ENCODE data around the gene GNG5. TPM values are rescaled to one million over a fixed set of nuclear protein-coding genes. Genes with fewer than 3 reads are reported as not detected.
"Not testable (repeated sequence)": the region's sequence is repeated elsewhere in the genome, so short reads cannot be mapped to it uniquely, and the experiment has no call there.

Gene GNG5
- total and polyA plus RNA-seq, 2 experiments from 2014 or later: 131 to 573 TPM

- peaks cover 34% of the 10 kb centered on the region for H3K79me2 ChIP-seq
- no peaks in the 10 kb centered on the region for H3K36me3 ChIP-seq (replicated peaks; ENCODE audit: insufficient read depth, low read depth)
- H3K9me2 ChIP-seq (replicated peaks; ENCODE audit: insufficient read depth): no peaks in the 10 kb centered on the region
- H2AFZ ChIP-seq: no peak overlapping the region
- no peaks in the 10 kb centered on the region for H3K9me3 ChIP-seq (ENCODE audit: low read depth)
- WGBS (ENCODE audit: low lambda C conversion rate, missing lambda C conversion rate): 100% methylated on average over 1 of the region's 1 CpG
- no peak overlapping the region for H3K27ac ChIP-seq
- H3K4me1 ChIP-seq (ENCODE audit: insufficient read depth): peaks cover 10% of the 10 kb centered on the region
- H3K4me2 ChIP-seq: no peak overlapping the region
- no peak for TF ChIP-seq EZH2 (IDR thresholded peaks at IDR 0.05; ENCODE audit: borderline replicate concordance)
- no peak for TF ChIP-seq EZH2phosphoT487 (IDR thresholded peaks at IDR 0.05; ENCODE audit: low read depth, severe bottlenecking, unreplicated experiment)
- no peak for TF ChIP-seq CTCF (IDR thresholded peaks at IDR 0.05; ENCODE audit: poor library complexity)
- peaks cover 14% of the 10 kb centered on the region for H4K20me1 ChIP-seq (ENCODE audit: insufficient read depth, poor library complexity, severe bottlenecking)
- H3K4me3 ChIP-seq: no peak overlapping the region
- DNase-seq (ENCODE audit: low spot score): no peak
- H3K27me3 ChIP-seq: no peaks in the 10 kb centered on the region
These were observed 2.1 kb upstream of the GNG5 start for GRCh38 chr1:84508510-84508909.

GRCh38 chr1:84507887-84508286, 1.5 kb upstream of the GNG5 start:
- not testable (repeated sequence) for DNase-seq (ENCODE audit: low spot score); H3K9me3 ChIP-seq (ENCODE audit: low read depth); H3K4me3 ChIP-seq; H3K36me3 ChIP-seq (replicated peaks; ENCODE audit: insufficient read depth, low read depth); H2AFZ ChIP-seq; H3K9me2 ChIP-seq (replicated peaks; ENCODE audit: insufficient read depth); H3K27me3 ChIP-seq
- Histone ChIP-seq H3K4me1 (ENCODE audit: insufficient read depth) (peaks cover 15% of the 10 kb centered on the region), H3K27ac (peak overlapping the region; percentile 98), H3K79me2 (peaks cover 40% of the 10 kb centered on the region), H3K4me2 (peak overlapping the region; percentile 84), H4K20me1 (ENCODE audit: insufficient read depth, poor library complexity, severe bottlenecking) (peaks cover 20% of the 10 kb centered on the region)
- WGBS (ENCODE audit: low lambda C conversion rate, missing lambda C conversion rate): 95% methylated on average over 14 of the region's 14 CpGs

- 16% methylated on average over 26 of the region's 26 CpGs for WGBS (ENCODE audit: low lambda C conversion rate, missing lambda C conversion rate)
- peak overlapping the region; percentile 98 for H3K27ac ChIP-seq
- no peaks in the 10 kb centered on the region for H3K9me2 ChIP-seq (replicated peaks; ENCODE audit: insufficient read depth)
- peaks cover 20% of the 10 kb centered on the region for H3K4me1 ChIP-seq (ENCODE audit: insufficient read depth)
- no peaks in the 10 kb centered on the region for H3K27me3 ChIP-seq
- H4K20me1 ChIP-seq (ENCODE audit: insufficient read depth, poor library complexity, severe bottlenecking): peaks cover 30% of the 10 kb centered on the region
- no peaks in the 10 kb centered on the region for H3K36me3 ChIP-seq (replicated peaks; ENCODE audit: insufficient read depth, low read depth)
- H3K9me3 ChIP-seq (ENCODE audit: low read depth): no peaks in the 10 kb centered on the region
- H3K4me3 ChIP-seq: peak overlapping the region; percentile 79
- peaks cover 50% of the 10 kb centered on the region for H3K79me2 ChIP-seq
- DNase-seq (ENCODE audit: low spot score): no peak
- H2AFZ ChIP-seq: peak overlapping the region; percentile 69
- H3K4me2 ChIP-seq: peak overlapping the region; percentile 84
- TF ChIP-seq CTCF (IDR thresholded peaks at IDR 0.05; ENCODE audit: poor library complexity) (no peak), EZH2phosphoT487 (IDR thresholded peaks at IDR 0.05; ENCODE audit: low read depth, severe bottlenecking, unreplicated experiment) (no peak), EZH2 (IDR thresholded peaks at IDR 0.05; ENCODE audit: borderline replicate concordance) (no peak)
These were observed 510 bp upstream of the GNG5 start for GRCh38 chr1:84506729-84507453.

GRCh38 chr1:84505493-84506001, 834 bp downstream of the GNG5 start:
- Histone ChIP-seq H3K4me3 (peak overlapping the region; percentile 95), H3K4me2 (peak overlapping the region; percentile 83), H3K4me1 (ENCODE audit: insufficient read depth) (peaks cover 20% of the 10 kb centered on the region), H2AFZ (peak overlapping the region; percentile 57), H3K27ac (peak overlapping the region; percentile 98), H3K36me3 (replicated peaks; ENCODE audit: insufficient read depth, low read depth) (no peaks in the 10 kb centered on the region), H3K9me2 (replicated peaks; ENCODE audit: insufficient read depth) (no peaks in the 10 kb centered on the region), H4K20me1 (ENCODE audit: insufficient read depth, poor library complexity, severe bottlenecking) (peaks cover 42% of the 10 kb centered on the region), H3K27me3 (no peaks in the 10 kb centered on the region), H3K9me3 (ENCODE audit: low read depth) (no peaks in the 10 kb centered on the region), H3K79me2 (peaks cover 63% of the 10 kb centered on the region)
- no peak for TF ChIP-seq EZH2phosphoT487 (IDR thresholded peaks at IDR 0.05; ENCODE audit: low read depth, severe bottlenecking, unreplicated experiment)
- WGBS (ENCODE audit: low lambda C conversion rate, missing lambda C conversion rate): 1% methylated on average over 40 of the region's 47 CpGs
- peak; percentile 83 for DNase-seq (ENCODE audit: low spot score)

Data from hepatocyte (in vitro differentiated cells).